HG03575 (cell line): ENCODE data around the gene IFIH1.

Experiments used
- ATAC-seq: cut with Tn5 transposase; IDR thresholded peaks from one replicate; pipeline ENCODE4 v1.9.1; 2021; ENCODE audit not compliant: unreplicated experiment, insufficient number of reproducible peaks, low FRiP score; ENCODE audit errors: extremely low read depth

Gene IFIH1

DNA sequence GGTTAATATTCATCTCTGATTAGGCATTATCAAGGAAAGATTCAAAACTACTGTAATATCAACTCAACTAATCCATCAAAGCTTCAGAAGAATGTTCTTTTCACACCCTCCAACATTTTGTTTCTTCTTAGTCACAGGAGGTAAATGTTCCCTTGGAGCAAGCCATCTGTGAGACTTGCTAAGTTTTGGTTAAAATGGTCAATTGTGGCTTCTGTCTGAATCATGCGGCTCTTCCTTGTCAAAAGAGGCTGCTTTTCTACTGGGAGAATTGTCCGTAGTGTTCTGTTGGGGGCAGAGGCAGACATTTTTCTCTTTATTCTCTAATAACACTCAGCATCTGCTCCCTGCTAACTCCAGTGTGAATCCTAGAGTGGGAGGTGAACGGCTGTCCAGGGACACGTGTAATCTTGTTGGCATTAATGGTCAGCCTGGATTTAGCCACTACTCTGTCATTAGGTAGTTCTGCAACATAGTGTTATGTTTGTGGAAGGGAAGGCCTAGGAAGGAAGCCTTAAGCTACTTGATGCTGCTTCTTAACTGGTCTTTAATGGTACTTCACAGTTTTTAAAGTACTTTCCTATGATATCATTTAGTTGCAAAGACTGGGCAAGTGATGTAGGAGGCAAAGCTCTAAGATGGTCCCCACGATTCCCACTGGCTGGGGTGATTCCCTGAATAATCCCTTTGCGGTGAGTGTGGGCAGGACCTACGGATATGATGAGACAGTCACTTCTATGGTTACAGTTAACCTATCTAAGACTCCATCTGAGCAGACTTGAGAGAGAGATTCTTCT lies 52.6 kb downstream of the IFIH1 start:
- ATAC-seq = no peak

DNA sequence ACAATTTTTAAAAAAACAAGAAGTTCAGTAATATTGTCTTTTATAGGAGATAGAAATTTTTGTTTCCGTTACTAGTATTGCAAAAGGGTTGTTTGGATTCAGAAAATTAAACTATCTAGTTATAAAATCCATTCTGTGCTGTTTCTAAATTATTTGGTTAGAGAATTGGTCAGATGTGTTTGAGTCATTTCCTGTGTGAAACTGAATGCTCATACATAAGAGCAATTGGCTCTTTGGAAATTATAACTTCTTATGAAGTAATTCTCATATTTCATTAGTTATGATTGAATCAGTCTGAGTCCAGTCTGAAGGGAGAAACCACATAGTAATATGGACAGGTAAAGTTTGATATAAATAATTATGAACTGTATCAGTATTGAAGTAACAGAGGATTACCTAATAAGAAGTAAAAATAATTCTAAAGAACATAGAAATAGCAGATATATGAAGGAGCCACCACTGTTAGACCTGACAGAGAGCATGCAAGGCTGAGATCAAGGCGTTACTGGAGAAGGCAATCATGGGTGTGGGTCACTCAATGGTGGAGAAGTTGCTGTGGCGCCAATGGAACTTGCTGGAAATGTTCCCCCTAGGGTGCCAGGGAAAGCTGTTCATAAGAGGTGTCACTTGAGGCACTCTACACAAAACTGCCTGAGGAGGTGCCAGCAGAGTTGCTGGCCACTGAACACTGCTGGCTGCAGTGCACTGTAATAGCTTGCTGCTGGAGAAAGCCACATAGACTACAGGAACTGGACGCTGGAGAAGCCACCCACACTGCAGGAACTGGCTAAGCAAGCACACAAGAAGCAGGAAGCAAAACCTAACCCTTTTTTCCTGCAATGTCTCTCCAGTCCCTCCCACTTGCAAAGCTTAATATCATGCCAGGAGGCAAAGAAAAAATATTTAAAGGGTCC lies 57.2 kb downstream of the IFIH1 start:
- ATAC-seq = no peak

DNA sequence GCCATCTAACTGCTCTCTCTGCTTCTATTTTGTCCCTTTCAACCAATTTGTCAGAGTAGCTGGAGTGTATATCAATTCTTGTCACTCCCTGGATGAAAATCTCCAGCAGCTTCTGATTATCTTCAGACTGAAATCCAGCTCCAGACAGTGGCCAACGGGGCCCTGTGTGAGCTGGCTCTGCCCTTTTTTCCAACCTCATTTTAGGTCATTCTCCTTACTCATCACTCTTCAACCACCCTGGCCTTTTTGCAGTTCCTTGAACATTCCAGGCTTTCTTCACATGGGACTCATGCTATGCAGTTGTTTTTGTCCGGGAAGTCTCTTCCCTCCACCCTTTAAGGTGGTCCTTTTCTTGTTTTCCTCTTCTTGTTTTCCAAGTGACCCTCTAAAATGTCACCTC lies 59.8 kb downstream of the IFIH1 start:
- ATAC-seq = no peak

DNA sequence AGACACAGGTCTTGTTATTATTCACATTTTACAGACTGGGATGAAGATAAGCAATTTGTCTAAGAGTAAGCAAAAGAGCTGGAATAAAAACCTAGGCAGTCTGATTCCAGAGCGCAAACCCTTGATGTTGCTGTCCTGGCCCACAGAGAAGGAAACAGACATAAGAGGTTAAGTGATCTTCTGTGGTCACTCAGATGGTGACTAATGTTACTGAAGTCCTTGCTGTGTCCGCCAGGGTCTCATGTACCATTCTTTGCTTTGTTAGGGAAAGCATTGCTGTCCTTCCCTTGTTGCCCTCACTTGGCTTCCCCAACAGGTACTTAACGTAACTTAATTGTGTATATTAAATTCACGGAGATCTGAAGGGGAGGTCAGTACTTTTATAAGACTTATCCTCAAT lies 60.3 kb downstream of the IFIH1 start:
- ATAC-seq = no peak

DNA sequence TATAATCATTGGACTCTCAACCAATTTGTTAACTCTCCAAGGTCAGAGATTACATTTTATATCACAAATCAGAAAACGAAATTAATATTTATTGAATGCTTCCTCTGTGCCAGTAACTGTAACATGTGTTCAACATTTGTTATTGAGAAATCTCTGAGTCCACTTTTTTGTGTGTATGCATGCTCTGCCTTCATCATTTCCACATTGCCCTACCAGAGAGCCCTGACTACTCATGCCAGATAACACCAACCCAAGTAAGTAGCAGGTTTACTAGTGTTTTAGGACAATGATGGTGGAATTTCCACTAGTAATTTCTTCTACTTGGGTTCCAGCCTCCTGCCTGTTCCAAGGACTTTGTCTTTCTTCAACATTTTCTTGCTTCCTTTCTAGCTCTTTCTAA lies 61.1 kb downstream of the IFIH1 start:
- ATAC-seq = no peak

DNA sequence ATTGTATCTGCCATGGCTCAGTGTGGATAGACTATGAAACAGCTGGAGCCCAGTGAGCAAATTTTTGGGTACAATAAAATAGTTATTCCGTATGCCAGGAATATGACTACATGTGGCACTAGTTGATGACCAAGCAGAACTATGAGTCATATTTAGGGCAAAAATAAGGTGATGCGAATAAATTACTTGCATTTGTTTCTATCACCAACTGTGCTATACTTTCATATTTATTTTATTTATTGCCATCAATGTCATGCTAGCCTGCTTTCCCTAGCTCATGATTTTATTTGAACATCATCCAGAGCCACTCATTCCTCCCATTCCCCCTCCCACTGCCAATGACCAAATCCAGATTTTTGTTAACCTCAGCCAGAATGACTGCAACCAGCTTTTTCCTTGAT lies 61.9 kb downstream of the IFIH1 start:
- no peak for ATAC-seq

DNA sequence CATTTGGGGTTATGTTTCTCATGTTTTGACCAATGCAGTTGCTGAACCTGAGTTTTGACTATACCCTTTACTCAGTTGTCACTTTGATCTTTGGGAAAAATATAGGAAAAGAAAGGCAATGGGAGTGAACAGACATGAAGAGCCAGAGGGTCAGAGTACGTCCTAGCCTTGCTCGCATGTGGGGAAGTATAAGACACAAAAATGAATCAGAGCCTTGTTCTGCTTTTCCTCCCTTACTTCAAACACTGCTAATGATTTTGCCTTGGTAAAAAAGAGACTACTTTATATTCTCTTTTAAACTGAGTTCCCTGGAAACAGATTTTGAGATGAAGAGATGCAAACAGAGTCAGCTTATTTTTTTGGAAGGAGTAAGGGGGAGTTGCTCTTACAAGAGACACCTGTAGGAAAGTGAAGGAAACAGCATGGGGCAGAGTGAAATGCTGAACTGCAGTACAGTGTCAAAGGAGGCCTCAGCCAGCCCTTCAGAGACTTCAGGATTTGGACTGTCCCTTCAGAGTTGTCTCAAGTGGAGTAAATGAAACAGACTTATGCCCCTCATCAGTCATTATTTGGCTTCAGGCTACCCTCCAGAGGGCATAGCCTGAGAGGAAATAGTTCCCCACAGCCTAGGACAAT lies 64.1 kb downstream of the IFIH1 start:
- ATAC-seq = no peak

DNA sequence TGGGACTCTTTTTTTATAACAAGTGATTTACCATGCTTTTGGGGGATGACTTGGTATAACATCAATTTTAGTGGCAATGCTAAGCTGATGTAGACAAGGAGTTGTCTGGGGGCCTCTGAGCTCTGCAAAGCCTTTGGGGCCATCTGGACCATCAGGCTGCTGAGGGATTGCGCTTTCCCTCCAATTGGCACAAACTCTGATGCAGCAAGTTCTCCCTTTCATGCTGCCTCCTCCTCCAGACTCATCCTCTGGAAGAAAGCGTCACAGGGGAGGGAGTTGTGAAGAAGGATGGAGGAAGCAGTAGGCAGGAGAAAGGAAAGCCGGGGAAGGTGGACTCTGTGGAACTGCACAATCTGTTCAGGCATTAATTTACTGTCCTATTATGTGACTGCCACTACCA lies 65.0 kb downstream of the IFIH1 start:
- no peak for ATAC-seq

DNA sequence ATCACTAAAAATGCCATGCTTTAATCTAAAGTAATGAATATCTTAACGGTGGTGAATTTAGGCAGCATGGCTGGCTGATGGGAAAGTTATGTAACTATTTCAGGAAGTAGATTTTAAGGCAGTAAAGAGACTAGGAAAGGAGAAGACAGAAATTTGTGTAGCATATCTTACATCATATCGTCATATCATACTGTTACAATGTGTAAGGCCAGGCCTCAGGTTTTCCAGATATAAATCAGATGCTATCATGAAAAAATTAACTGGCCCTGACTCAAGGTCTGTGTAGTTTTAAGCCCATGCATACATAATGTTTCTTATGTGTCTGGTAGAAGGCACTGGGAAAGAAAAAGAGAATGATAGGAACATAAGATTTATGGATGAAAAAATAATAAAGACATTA lies 66.3 kb downstream of the IFIH1 start:
- no peak for ATAC-seq

DNA sequence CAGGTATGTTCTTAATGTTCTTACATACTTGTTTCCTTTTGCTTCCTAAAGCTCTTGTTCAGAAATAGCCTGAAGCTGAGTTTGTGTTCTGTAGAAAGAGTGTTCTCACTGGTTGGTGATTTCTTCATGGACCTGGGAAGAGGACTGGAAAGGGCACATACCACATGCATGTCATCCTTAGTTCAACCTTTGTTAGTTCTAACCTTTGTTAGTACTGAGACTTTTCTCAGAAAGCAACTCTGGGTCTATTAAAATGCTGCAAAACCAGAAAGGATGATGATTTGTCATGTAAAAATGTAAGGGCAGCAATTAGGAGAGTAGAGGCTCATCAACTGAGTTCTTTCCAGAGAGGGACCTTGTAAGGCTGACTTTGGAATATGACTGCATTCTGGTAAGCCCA lies 72.7 kb downstream of the IFIH1 start:
- ATAC-seq = no peak

DNA sequence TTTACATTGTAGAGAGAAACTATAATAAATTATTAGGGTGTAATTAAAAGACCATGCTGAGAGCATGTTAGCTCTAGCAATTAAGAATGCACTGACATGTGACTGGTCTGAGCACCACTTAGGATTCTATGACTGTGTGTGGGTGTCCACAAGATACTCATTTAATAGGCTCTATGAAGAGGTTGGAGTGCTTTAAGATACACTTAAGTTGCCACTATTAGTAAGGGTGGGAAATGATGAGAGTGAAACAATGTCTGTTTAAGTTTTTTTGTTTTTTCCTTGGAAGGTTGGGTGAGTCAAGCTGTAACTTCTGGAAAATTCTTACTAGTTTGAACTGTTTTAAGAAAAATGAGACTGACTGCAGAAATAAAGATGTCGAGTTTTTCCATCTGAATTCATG lies 73.4 kb downstream of the IFIH1 start:
- ATAC-seq = no peak

DNA sequence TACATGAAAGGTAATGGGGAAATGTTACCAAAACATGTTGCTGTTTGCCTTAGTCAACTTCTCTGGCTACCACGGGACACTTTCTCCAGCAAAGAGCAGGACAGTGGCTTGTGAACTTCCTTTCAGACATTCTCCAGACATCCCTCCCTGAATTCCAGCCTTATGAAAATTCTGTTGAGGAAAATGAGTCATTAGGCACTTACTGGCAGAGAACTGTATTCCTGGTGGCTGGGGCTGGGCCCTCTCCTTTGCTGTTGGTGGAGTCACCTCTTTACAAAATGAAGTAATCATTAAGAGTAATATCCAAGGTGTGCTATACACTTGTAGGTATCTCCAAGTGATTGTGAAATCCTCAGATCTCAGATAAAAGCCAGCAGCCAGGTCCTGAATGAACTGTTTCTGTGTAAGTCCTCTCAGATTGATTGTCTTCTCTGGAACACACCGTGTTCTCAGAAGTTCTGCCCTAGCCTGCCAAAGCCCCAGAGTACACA lies 73.9 kb downstream of the IFIH1 start:
- no peak for ATAC-seq

DNA sequence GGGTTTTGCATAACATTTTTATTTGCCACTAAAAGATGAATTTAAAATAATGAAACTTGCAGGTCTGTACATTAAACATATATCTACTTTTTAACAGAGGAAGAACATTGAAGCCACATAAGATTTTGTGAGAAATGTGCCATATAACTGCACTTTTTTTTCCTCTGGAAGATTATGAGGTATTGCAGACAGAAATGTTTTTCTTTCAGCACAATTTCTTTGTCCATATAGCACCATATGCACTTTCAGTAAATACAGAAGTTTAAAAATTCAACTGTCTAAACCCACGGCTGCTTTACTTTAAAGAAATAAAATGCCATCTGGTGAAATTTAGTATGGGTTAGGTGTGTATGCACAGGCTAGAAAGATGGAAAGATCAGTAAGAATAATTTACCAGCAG lies 74.8 kb downstream of the IFIH1 start:
- ATAC-seq = no peak

DNA sequence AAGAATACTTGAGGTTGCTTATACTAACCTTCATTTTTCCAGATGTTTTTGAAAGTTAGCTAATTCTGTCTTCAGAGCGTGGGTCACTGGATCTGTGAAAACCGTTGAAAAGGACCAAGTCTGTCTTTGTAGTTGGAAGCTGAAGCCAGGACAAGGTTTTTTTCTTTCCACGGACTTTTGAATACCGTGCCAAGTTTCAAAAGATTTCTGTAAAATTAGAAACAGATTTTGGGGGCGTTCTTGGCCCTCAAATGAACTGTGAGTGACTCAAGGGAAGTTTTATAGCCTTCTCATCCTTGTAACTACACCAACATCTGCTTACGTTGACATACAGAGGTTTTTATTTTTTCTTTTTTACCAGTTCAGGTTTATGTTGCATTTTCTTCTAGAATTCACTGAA lies 75.2 kb downstream of the IFIH1 start, which contains the start of gene FAP:
TSS of gene FAP (minus strand) at position 152 of the 400 bp plus-strand sequence. CDS start at position 34, 118 bp downstream.
- no peak for ATAC-seq

DNA sequence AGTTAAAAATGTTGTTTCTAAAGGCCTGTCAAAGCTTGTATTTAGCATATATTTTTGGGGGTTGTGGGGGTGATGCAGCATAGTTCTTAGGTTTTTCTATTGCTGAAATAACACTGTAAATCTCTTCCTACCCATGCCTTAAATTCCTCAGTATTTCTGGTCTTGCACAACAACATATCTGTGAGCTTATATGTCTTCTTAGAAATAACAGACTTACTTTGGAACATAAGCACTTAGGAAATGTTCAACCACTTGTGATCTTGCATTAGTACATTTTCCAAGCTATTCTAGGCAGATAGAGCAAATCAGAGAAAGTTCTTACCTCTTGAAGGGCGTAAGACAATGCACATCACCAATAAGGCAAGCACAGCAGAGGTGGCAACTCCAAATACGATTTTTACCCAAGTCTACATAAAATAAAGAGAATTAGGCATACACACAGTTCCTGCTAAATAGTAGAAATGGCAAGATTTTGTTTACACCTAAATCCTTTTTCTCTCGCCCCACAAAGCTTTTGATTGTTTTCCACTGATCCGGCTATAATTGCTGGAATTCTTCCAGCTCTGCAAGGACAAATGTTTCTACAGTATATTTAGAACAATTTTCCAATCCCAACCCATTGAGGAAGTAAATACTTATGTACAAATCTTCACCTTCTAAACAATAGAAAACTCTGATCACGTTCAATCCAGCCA lies 75.8 kb downstream of the IFIH1 start:
- ATAC-seq = no peak

DNA sequence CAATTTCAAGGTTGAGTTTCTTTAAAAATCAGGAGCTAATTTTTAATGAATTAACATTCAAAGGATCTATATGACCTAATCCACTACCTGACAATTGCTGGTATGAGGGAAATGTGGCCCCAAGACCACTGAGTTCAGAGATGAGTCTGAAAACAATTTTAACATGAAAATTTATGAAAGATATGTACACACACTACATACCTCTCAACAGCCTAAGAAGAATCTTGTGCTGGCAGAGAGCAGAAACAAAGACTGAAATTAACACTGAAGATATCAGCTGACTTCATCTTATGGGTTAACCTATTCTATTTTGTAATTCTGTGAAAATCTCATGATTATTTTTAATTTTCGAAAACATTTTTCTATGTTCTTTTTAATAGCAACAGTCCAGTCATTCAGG lies 76.9 kb downstream of the IFIH1 start:
- ATAC-seq = no peak

DNA sequence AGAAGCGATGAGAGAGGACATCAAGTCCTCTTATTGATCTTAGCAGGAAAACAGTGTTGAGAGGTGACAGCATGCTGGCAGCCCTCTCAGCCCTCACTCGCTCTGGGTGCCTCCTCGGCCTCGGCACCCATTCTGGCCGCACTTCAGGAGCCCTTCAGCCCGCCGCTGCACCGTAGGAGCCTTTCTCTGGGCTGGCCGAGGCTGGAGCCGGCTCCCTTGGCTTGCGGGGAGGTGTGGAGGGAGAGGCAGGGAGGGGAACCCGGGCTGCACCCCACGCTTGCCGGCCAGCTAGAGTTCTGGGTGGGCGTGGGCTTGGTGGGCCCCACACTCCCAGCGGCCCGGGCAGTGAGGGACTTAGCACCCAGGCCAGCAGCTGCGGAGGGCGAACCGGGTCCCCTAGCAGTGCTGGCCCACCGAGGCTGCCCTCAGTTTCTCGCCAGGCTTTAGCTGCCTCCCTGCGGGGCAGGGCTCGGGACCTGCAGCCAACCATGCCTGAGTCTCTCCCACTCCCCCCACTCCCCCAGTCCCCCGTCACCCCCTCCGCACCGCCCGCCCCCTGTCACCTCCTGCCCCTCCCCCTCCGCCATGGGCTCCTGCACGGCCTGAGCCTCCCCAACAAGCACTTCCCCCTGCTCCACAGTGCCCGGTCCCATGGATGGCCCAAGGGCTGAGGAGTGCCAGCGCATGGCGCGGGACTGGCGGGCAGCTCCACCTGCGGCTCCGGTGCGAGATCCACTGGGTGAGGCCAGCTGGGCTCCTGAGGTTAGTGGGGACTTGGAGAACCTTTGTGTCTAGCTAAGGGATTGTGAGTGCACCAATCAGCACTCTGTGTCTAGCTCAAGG lies 83.6 kb downstream of the IFIH1 start:
- no peak for ATAC-seq

DNA sequence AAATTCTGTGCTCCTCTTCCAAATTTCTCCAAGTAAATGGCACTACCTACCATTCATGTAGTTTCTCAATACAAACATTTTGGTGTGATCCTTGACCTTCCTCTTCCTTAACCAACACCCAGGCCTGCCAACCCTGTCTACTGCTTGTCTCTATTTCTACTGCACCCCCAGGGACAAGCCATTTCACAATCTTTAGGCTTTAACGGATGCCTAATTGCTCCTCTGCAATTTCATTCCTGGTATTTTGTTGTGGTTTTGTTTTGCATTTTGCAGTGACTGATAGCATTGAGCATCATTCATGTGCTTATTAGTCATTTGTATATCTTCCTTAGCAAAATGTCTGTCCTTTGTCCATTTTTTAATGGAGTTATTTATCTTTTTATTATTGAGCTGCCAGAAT lies 85.3 kb downstream of the IFIH1 start:
- ATAC-seq = no peak
